Pancreas (tissue), 10 donors: Measurements from ENCODE around the gene GSTO2. TPM values are rescaled to one million over a fixed set of nuclear protein-coding genes. Genes with fewer than 3 reads are reported as not detected.

Experiments used
- ATAC-seq, 4 donors: fragments of 200-7000 bp; cut with Tn5 transposase; one replicate each; pipeline versions ENCODE4 v1.8.0 to v1.9.1; 2020; ENCODE audit warnings: mild to moderate bottlenecking in 4 of 4, moderate library complexity in 4 of 4
- DNase-seq, 6 donors: peaks; one replicate each; pipeline ENCODE4 v3.0.0-alpha.2; 2020
- FAIRE-seq: peaks from 2 replicates; lab custom pipeline; 2012; peaks lifted over from hg19 to GRCh38; lab: Jason Lieb, UNC
- H3K27ac ChIP-seq, 4 donors: fragments of 200-600 bp; sonication (generic); 1 replicate in 3 of 4; 2 replicates in 1 of 4; pipeline versions ENCODE4 v1.5.0 to v1.8.0; 2020
- H3K27me3 ChIP-seq, 4 donors: fragments of 200-600 bp; one replicate each; pipeline ENCODE4 v1.8.0; 2021
- H3K36me3 ChIP-seq, 3 donors: fragments of 200-600 bp; sonication (generic) in 1 of 3; one replicate each; pipeline versions ENCODE4 v1.5.0 to v1.8.0; 2020 to 2021
- H3K4me1 ChIP-seq, 3 donors: fragments of 200-600 bp; one replicate each; pipeline ENCODE4 v1.8.0; 2021
- H3K4me3 ChIP-seq, 4 donors: fragments of 200-600 bp; sonication (generic) in 2 of 4; one replicate each; pipeline versions ENCODE4 v1.5.0 to v1.8.0; 2020 to 2021
- H3K9me3 ChIP-seq, 4 donors: fragments of 200-600 bp; one replicate each; pipeline ENCODE4 v1.8.0; 2021
- WGBS, 2 donors: extraction: QIAGEN DNeasy Blood & Tissue Kit; methylation state at CpG; one replicate each; pipeline ENCODE4 v1.1.7; 2013; 5-methylcytosine and 5-hydroxymethylcytosine counted together
- intact Hi-C, 3 donors: fragments of 100-400 bp; cut with DNase I; formaldehyde crosslinking; loops; one replicate each; pipeline versions ENCODE4 v1.11.1 to v1.14.2; 2022
- polyA plus RNA-seq, 2 donors: library from polyadenylated mRNA; stranded (reverse); fragments of 200-250 nt; gene quantifications; one replicate each; pipeline ENCODE4 v1.2.3, GENCODE V29; 2013
- total RNA-seq, 6 donors: library from RNA; stranded (reverse); fragmentation: NEBNext Ultra II Directional in 4 of 6; extraction: Animal tissue kit (Norgen Biotek cat#: 25700) in 4 of 6; gene quantifications; one replicate each; pipeline versions ENCODE4 v1.2.1 to v1.2.4, GENCODE V29; 2021 to 2023
- TF ChIP-seq, protein P1 (sequence below), 4 donors: fragments of 200-600 bp; sonication (generic) in 3 of 4; IDR thresholded peaks; one replicate each; pipeline versions ENCODE4 v1.5.0 to v1.8.0; 2021; ENCODE audit warnings: antibody characterized with exemption in 4 of 4
- donor health status: healthy with polysubstance abuse.
- donor health status: DM: no; HTN: no; CAD: no; lungs with moderate emphysema.
- donor health status: DM: no; HTN: no; CAD: no.
- donor health status: control.
- donor health status: control.
- donor health status: Bipolar disorder and iron deficiency.
- donor health status: DM: yes; HTN: yes; CAD: no.
- donor health status: DM: no; HTN: no; CAD: no.
- donor health status: DM: no; HTN: no; CAD: no.
- donor health status: DM: yes; HTN: yes; CAD: no.

GSTO2 gene
- total and polyA plus RNA-seq, 8 donors = 13.8 to 28.1 (median 18.2) TPM

DNA sequence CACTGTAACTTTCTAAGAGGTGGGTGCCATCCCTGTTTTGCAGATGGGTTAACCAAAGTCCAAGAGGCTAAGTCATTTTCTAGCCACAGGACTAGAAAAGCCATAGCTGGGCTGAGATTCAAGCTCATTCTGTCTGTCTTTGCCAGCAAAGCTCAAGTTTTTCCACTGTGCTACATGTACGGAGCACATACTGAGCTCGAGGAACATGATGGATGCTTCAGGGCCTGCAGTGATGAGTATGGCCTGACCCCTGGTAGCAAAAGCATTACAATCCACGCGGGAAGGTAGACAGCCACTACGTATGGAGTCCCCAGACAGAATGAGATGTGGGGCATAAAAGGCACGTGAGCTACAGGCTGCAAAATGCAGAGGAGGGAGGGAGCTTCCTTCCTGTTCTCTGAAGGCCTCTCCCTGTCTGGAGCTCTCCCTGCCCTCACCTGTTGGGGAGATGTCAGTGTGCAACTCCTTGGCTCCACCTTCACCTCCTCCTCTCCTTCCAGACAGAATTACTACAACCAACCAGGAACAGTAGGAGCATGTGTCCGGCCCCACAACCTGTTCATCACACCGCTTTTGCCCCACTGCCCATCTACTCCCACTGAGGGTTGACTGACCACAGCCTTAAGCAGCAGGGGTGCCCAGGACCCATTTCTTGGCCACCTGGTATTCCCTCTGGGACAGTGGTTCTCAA, 52.9 kb downstream of the GSTO2 start:
- H3K9me3 ChIP-seq = no peaks in the 10 kb centered on the region
- no peak overlapping the region for H3K4me3 ChIP-seq
- DNase-seq = peak in 1 of 6 donors; percentile 46
- H3K4me1 ChIP-seq = peaks cover 0 to 4% (median 0%) of the 10 kb centered on the region in 3 donors
- H3K27me3 ChIP-seq = no peaks in the 10 kb centered on the region
- intact Hi-C loops = no loop called here
- FAIRE-seq = no peak
- TF ChIP-seq, protein P1, sequence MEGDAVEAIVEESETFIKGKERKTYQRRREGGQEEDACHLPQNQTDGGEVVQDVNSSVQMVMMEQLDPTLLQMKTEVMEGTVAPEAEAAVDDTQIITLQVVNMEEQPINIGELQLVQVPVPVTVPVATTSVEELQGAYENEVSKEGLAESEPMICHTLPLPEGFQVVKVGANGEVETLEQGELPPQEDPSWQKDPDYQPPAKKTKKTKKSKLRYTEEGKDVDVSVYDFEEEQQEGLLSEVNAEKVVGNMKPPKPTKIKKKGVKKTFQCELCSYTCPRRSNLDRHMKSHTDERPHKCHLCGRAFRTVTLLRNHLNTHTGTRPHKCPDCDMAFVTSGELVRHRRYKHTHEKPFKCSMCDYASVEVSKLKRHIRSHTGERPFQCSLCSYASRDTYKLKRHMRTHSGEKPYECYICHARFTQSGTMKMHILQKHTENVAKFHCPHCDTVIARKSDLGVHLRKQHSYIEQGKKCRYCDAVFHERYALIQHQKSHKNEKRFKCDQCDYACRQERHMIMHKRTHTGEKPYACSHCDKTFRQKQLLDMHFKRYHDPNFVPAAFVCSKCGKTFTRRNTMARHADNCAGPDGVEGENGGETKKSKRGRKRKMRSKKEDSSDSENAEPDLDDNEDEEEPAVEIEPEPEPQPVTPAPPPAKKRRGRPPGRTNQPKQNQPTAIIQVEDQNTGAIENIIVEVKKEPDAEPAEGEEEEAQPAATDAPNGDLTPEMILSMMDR (IDR thresholded peaks at IDR 0.05) = no peak
- WGBS, 2 donors = 85 to 87% methylated on average over 8 of the region's 8 CpGs
- H3K27ac ChIP-seq = no peak overlapping the region
- ATAC-seq = no peak
- no peaks in the 10 kb centered on the region for H3K36me3 ChIP-seq

DNA sequence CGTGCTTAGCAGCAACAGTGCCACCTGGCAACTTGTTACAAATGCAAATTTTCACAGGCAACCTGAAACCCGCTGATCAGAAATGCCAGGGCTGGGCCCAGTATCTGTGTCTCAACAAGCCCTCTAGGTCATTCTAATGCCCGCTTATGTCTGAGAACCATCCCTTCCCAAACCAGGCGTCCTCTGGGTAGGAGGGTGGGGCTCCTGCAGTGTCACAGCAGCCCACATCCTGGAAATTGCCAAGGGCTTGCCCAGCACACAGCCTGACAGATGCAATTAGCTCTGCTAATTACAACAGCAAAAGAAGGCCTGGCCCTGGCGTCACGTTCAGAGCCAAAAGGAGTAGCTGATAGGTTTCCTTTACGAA, 53.4 kb downstream of the GSTO2 start:
- DNase-seq (no peak), FAIRE-seq (no peak), ATAC-seq (peak; percentile 24 to 65 (median 56))
- Histone ChIP-seq H3K4me1 (peaks cover 0 to 4% (median 1%) of the 10 kb centered on the region in 3 donors), H3K9me3 (no peaks in the 10 kb centered on the region), H3K4me3 (no peak overlapping the region), H3K27ac (no peak overlapping the region), H3K27me3 (no peaks in the 10 kb centered on the region), H3K36me3 (no peaks in the 10 kb centered on the region)
- TF ChIP-seq, protein P1 (IDR thresholded peaks at IDR 0.05) = no peak
- WGBS, 2 donors = 37 to 55% methylated on average over 7 of the region's 7 CpGs
- intact Hi-C loops = no loop called here

DNA sequence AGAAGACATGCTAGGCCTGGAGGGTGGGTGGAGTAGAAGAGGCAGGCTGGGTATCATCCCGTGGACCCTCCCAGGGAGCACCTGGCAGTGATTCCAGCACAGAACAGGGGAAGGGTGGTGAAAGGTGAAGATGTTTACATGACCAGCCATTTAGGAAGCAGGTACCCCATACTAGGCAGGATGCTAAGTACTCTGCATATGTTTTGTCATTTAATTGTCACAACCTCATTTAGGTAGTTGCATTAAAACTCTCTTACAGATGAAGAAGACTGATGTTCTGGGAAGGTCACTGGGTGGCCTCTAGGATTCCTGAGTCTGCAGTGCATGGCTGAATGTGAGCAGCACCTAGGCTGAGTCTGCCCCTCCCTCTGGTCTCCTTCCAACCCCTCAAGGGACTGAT, 54.1 kb downstream of the GSTO2 start:
- Histone ChIP-seq H3K4me3 (no peak overlapping the region), H3K27me3 (no peaks in the 10 kb centered on the region), H3K4me1 (peaks cover 4 to 10% (median 7%) of the 10 kb centered on the region in 3 donors), H3K27ac (no peak overlapping the region), H3K36me3 (no peaks in the 10 kb centered on the region), H3K9me3 (no peaks in the 10 kb centered on the region)
- TF ChIP-seq, protein P1 (IDR thresholded peaks at IDR 0.05) = no peak
- peak in 1 of 6 donors; percentile 15 for DNase-seq
- no peak for FAIRE-seq
- intact Hi-C loops = no loop called here
- ATAC-seq = no peak
- WGBS, 2 donors = 88 to 91% methylated on average over 1 of the region's 1 CpG

DNA sequence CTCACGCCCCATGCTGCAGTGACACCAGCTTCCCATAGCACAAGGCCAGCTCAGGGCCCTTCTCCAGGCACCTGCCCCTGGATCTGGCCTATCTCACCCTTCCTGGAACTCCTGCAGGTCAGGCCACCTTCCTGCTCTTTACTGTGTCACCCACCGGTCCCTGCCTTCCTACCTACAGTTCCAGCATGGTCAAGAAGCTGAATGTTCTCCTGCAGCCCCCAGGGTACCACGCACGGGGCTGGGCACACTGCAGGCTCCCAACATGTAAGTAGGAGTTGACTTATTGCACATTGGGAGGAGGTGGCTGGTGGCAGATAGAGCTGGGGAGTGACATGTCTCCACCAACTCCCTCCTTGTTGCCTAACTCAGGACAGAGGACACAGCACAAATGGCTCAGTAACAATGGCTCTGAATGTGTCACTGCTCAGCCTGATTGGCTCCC, 54.8 kb downstream of the GSTO2 start:
- intact Hi-C loops = no loop called here
- Histone ChIP-seq H3K36me3 (no peaks in the 10 kb centered on the region), H3K27me3 (no peaks in the 10 kb centered on the region), H3K9me3 (no peaks in the 10 kb centered on the region), H3K4me3 (no peak overlapping the region), H3K4me1 (peaks cover 4 to 10% (median 7%) of the 10 kb centered on the region in 3 donors), H3K27ac (no peak overlapping the region)
- no peak for FAIRE-seq
- WGBS, 2 donors = 92 to 96% methylated on average over 4 of the region's 4 CpGs
- TF ChIP-seq, protein P1 (IDR thresholded peaks at IDR 0.05) = no peak
- ATAC-seq = no peak
- DNase-seq = no peak

DNA sequence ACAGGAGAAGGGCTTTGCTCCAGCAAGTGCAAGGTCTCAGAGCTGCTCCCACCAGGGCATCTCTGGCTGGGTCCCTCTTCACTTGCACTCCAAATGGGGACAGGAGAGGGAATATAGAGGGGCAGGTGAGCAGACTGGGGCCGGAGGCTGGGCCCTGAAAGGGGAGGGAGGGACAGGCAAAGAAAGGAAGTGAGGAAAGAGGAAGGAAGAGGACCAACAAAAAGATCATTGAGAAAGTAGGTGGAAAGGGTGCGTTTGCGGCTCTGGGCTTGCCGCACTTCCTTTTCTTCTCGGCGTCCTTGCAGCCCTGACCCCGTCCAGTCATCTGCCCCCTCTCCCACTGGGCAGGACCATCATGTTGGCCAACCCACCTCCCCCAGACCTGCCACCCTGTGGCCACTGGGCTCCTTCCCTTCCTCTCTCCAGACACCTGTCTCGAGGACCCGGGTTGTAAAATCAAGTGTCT, 55.3 kb downstream of the GSTO2 start:
- no peaks in the 10 kb centered on the region for H3K9me3 ChIP-seq
- FAIRE-seq (no peak), DNase-seq (no peak), ATAC-seq (peak in 1 of 4 donors; percentile 6)
- intact Hi-C loops = no loop called here
- TF ChIP-seq, protein P1 (IDR thresholded peaks at IDR 0.05) = no peak
- H3K27ac ChIP-seq = no peak overlapping the region
- H3K36me3 ChIP-seq = no peaks in the 10 kb centered on the region
- WGBS, 2 donors = 76 to 89% methylated on average over 9 of the region's 9 CpGs
- H3K4me1 ChIP-seq = peaks cover 4 to 10% (median 7%) of the 10 kb centered on the region in 3 donors
- H3K27me3 ChIP-seq = no peaks in the 10 kb centered on the region
- no peak overlapping the region for H3K4me3 ChIP-seq
